Spleen (tissue), 11 donors: ENCODE results near the gene ABCB8. TPM values are rescaled to one million over a fixed set of nuclear protein-coding genes. Genes with fewer than 3 reads are reported as not detected.

Source experiments
- DNase-seq: peaks from one replicate; pipeline ENCODE4 v3.0.0-alpha.2; 2020
- H3K27ac ChIP-seq, 8 donors: fragments of 200-600 bp; sonication (generic) in 7 of 8; 1 replicate in 4 of 8; 2 replicates in 4 of 8; pipeline versions ENCODE4 v1.5.0 to v1.8.0; 2016 to 2021; ENCODE audit warnings: inconsistent platforms in 4 of 8, mild to moderate bottlenecking in 4 of 8, moderate library complexity in 1 of 8
- H3K27me3 ChIP-seq, 7 donors: fragments of 200-600 bp; sonication (generic) in 6 of 7; replicated peaks in 1 of 7; 1 replicate in 4 of 7; 2 replicates in 3 of 7; pipeline versions ENCODE4 v1.5.0 to v1.8.0; 2016 to 2021; ENCODE audit warnings: inconsistent platforms in 3 of 7, mild to moderate bottlenecking in 1 of 7
- H3K36me3 ChIP-seq, 6 donors: fragments of 200-600 bp; sonication (generic) in 5 of 6; 1 replicate in 4 of 6; 2 replicates in 2 of 6; pipeline versions ENCODE4 v1.5.0 to v1.8.0; 2016 to 2021; ENCODE audit warnings: inconsistent platforms in 2 of 6
- H3K4me1 ChIP-seq, 6 donors: fragments of 200-600 bp; sonication (generic) in 5 of 6; 1 replicate in 3 of 6; 2 replicates in 3 of 6; pipeline versions ENCODE4 v1.5.0 to v1.8.0; 2016 to 2021; ENCODE audit warnings: inconsistent platforms in 3 of 6
- H3K4me3 ChIP-seq, 8 donors: fragments of 200-600 bp; sonication (generic) in 7 of 8; 1 replicate in 4 of 8; 2 replicates in 4 of 8; pipeline versions ENCODE4 v1.5.0 to v1.8.0; 2016 to 2021; ENCODE audit warnings: inconsistent platforms in 4 of 8, mild to moderate bottlenecking in 4 of 8, moderate library complexity in 2 of 8
- H3K9me3 ChIP-seq, 8 donors: fragments of 200-600 bp; sonication (generic) in 7 of 8; 1 replicate in 4 of 8; 2 replicates in 4 of 8; pipeline versions ENCODE4 v1.5.0 to v1.8.0; 2016 to 2021; ENCODE audit warnings: inconsistent platforms in 4 of 8
- CTCF ChIP-seq, 11 experiments: fragments of 200-600 bp in 7 of 11; fragments of 450-650 bp in 4 of 11; sonication (generic) in 4 of 11; IDR thresholded peaks in 8 of 11; conservative IDR thresholded peaks in 3 of 11; 1 replicate in 7 of 11; 2 replicates in 4 of 11; pipeline versions ENCODE4 v1.4.0 to v1.8.0; 2016 to 2021; ENCODE audit warnings: antibody characterized with exemption in 11 of 11, inconsistent platforms in 4 of 11, mild to moderate bottlenecking in 1 of 11
- POLR2A ChIP-seq, 3 donors: fragments of 450-650 bp; IDR thresholded peaks; one replicate each; pipeline ENCODE4 v1.5.1; 2017; ENCODE audit warnings: antibody characterized with exemption in 3 of 3, mild to moderate bottlenecking in 1 of 3
- POLR2AphosphoS5 ChIP-seq, 3 donors: sonication (generic); formaldehyde crosslinking; IDR thresholded peaks; one replicate each; pipeline ENCODE4 v1.5.1; 2017; ENCODE audit warnings: antibody characterized with exemption in 3 of 3
- WGBS, 5 donors: extraction: QIAGEN DNeasy Blood & Tissue Kit in 3 of 5; methylation state at CpG; one replicate each; pipeline versions ENCODE4 v1.1.5 to v1.1.7; 2013 to 2018; 5-methylcytosine and 5-hydroxymethylcytosine counted together
- intact Hi-C: fragments of 100-400 bp; cut with DNase I; formaldehyde crosslinking; loops from one replicate; pipeline ENCODE4 v1.15.0; 2023; ENCODE audit warnings: low total_unique reads
- polyA plus RNA-seq, 3 donors: library from polyadenylated mRNA; stranded (reverse); fragments of 200-250 nt; gene quantifications; one replicate each; pipeline ENCODE4 v1.2.1, GENCODE V29; 2013
- total RNA-seq, 7 donors: library from RNA; depleted of rRNA in 3 of 7; stranded (reverse); fragments of >200 nt in 3 of 7; fragmentation: NEBNext Ultra II Directional in 4 of 7; extraction: Animal tissue kit (Norgen Biotek cat#: 25700) in 4 of 7; gene quantifications; one replicate each; pipeline versions ENCODE4 v1.1.0 to v1.2.1, GENCODE V29; 2016 to 2021
- donor health status: healthy with polysubstance abuse.
- donor health status: DM: no; HTN: no; CAD: no; lungs with moderate emphysema.
- donor health status: DM: no; HTN: no; CAD: no.
- donor health status: Bipolar disorder and iron deficiency.
- donor health status: healthy.
- donor health status: DM: no; HTN: no; CAD: no.
- donor health status: DM: yes; HTN: yes; CAD: no.

ABCB8 gene
- total and polyA plus RNA-seq, 10 donors = 12.9 to 42.6 (median 26.4) TPM

DNA sequence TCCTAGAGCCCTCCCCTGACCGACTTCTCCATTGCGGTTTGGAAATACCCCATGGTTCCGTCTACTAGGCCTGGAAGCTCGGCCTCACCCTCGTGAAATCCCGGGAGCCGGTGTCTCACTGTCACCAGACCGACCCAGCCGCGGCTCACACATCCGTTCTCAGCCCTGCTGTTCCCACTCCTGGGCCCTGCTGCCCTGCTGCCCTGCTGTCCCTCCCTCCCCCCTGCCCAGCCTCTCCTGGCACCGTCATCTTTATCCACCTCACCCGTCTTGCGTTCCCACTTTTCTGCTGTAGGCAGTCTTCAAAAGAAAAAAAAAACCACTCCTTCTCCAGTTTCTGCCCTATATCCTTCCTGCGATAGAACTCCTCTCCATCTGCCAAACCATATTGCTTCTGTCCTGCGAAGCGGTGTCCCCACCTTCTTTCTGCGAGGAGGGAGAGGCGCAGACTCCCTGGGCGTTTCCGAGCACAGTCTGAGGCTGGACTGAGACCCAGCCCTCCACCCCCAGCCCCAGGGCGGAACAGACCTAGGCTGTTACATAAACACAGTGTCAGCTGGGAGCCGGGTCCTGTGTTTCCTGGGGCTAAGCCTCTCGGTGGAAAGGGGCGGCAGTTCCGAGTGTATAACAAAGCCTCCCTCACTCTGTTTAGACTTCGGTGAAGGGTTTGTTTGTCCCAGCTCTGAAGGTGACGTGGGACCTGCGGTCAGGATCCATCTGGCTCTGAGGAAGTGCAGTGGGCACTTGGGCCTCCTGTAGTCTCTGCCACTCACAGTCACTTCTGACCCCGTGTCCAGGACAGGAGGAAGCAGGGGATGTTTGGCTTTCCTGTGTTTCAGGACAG, 60.8 kb downstream of the ABCB8 start:
- WGBS, 5 donors = 14 to 32% (median 21%) methylated on average over 30 of the region's 30 CpGs
- DNase-seq = peak; percentile 89
- Histone ChIP-seq H3K36me3 (peaks cover 0 to 11% (median 0%) of the 10 kb centered on the region in 6 donors), H3K9me3 (no peaks in the 10 kb centered on the region), H3K27me3 (peaks cover 0 to 30% (median 0%) of the 10 kb centered on the region in 7 donors), H3K4me3 (peak overlapping the region in 6 of 8 donors; percentile 17 to 94 (median 72)), H3K4me1 (peaks cover 33 to 83% (median 60%) of the 10 kb centered on the region in 6 donors), H3K27ac (peak overlapping the region in 7 of 8 donors; percentile 80 to 88 (median 82))
- intact Hi-C loops = no loop called here
- TF ChIP-seq CTCF (IDR thresholded peaks at IDR 0.05 in 8 of 11, conservative IDR thresholded peaks at IDR 0.05 in 3 of 11) = no peak
- TF ChIP-seq POLR2AphosphoS5 (IDR thresholded peaks at IDR 0.05) = peak; percentile 58 to 82 (median 79)

DNA sequence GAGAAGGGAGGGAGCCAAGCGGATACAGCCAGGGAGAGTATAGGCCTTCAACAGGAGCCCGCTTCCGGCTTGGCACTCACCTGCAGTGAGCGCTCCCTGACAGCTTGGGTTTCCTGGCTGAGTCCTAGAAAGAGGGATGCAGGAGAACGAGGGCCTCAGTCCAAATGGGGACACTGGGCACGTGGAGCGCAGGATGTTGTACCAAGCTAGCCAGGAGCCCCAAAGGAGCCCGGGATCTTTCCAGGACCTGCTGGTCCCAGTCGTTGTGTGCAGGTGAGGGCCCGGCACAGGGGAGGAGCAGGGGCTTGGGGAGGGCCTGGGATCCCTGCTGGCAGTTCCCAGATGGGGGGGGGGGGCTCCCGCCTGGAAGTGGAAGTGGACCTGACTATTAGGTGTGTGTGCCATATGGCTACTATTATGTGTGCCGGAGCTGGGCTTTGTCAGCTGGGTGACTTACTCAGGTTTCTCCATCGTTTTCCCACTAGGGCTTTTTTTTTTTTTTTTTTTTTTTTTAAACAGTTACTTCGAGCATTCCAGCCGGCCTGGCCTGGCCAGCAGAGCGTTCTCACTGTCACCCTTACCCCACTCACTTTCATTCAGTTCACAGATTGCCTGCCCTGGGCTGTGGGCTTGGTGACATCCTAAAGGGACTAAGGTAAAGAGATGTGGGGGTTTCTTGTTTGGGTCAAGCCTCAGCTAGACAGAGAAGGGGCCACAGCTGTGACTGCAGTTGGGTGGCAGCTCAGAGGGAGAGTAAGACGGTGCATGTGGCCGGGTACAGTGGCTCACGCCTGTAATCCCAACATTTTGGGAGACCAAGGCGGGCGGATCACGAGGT, 61.9 kb downstream of the ABCB8 start:
- peaks cover 36 to 85% (median 60%) of the 10 kb centered on the region in 6 donors for H3K4me1 ChIP-seq
- peak overlapping the region in 1 of 8 donors; percentile 94 for H3K4me3 ChIP-seq
- intact Hi-C loops = no loop called here
- H3K9me3 ChIP-seq = no peaks in the 10 kb centered on the region
- TF ChIP-seq POLR2A (IDR thresholded peaks at IDR 0.05) = no peak
- TF ChIP-seq POLR2AphosphoS5 (IDR thresholded peaks at IDR 0.05) = no peak
- TF ChIP-seq CTCF (IDR thresholded peaks at IDR 0.05 in 8 of 11, conservative IDR thresholded peaks at IDR 0.05 in 3 of 11) = no peak
- H3K27ac ChIP-seq = peak overlapping the region in 7 of 8 donors; percentile 80 to 88 (median 82)
- peaks cover 0 to 28% (median 0%) of the 10 kb centered on the region in 7 donors for H3K27me3 ChIP-seq
- 80 to 86% (median 84%) methylated on average over 17 to 22 of the region's 22 CpGs for WGBS, 5 donors
- no peak for DNase-seq
- H3K36me3 ChIP-seq = peaks cover 0 to 11% (median 0%) of the 10 kb centered on the region in 6 donors

DNA sequence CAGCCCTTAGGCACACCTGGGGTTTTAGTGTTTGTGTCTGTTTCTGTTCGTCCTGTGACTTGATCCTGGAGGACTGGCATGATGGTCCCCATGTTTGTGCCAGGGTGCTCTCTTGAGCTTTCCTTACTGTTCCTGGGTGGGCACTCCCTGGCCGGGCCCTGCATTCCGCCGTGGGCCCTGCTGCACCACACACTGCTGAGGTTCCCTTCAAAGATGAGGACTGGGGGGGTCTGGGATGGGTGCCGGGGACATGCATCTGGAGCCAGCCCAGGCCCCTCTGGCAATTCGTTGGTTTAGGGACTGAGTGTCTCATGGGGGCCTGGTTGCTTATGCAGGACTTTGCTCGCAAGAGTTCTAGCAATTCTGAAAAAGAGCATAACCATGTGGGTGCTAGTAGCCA, 62.8 kb downstream of the ABCB8 start:
- WGBS, 5 donors = 85 to 94% (median 93%) methylated on average over 7 of the region's 7 CpGs
- peaks cover 32 to 79% (median 55%) of the 10 kb centered on the region in 6 donors for H3K4me1 ChIP-seq
- peaks cover 0 to 19% (median 0%) of the 10 kb centered on the region in 7 donors for H3K27me3 ChIP-seq
- no peaks in the 10 kb centered on the region for H3K9me3 ChIP-seq
- DNase-seq = no peak
- TF ChIP-seq POLR2A (IDR thresholded peaks at IDR 0.05) = no peak
- TF ChIP-seq CTCF (IDR thresholded peaks at IDR 0.05 in 8 of 11, conservative IDR thresholded peaks at IDR 0.05 in 3 of 11) = no peak
- TF ChIP-seq POLR2AphosphoS5 (IDR thresholded peaks at IDR 0.05) = no peak
- intact Hi-C loops = no loop called here
- H3K4me3 ChIP-seq = no peak overlapping the region
- H3K27ac ChIP-seq = peak overlapping the region in 1 of 8 donors; percentile 4
- H3K36me3 ChIP-seq = peaks cover 0 to 12% (median 0%) of the 10 kb centered on the region in 6 donors
